ENCODE data around the gene PRPSAP1.

- TF ChIP-seq RAD21 (IDR thresholded peaks at IDR 0.05 in 1 of 2, conservative IDR thresholded peaks at IDR 0.05 in 1 of 2; ENCODE audit: low read depth in 2 of 2, low read length in 2 of 2) (no peak), TBP (IDR thresholded peaks at IDR 0.05; ENCODE audit: low read depth, low read length) (no peak), ATF2 (IDR thresholded peaks at IDR 0.05; ENCODE audit: low read length) (no peak), EP300 (IDR thresholded peaks at IDR 0.05; ENCODE audit: borderline replicate concordance in 1 of 2, low read depth in 2 of 2, low read length in 2 of 2) (no peak), CTCF (IDR thresholded peaks at IDR 0.05; ENCODE audit: control extremely low read depth in 1 of 3, insufficient read depth in 1 of 3, low read depth in 1 of 3, low read length in 3 of 3) (no peak), POLR2A (IDR thresholded peaks at IDR 0.05; ENCODE audit: control extremely low read depth in 1 of 2, low read depth in 2 of 2, low read length in 2 of 2) (no peak), POLR2AphosphoS5 (IDR thresholded peaks at IDR 0.05; ENCODE audit: low read depth, low read length) (no peak; the same call in 1 of the 2 replicates), ZNF274 (IDR thresholded peaks at IDR 0.05; ENCODE audit: borderline replicate concordance, extremely low read depth, low read length) (no peak)
Measured at GRCh38 chr17:76398523-76399174, 44.9 kb upstream of the PRPSAP1 start.
